Stimulated activated CD4-positive, alpha-beta T cell treated with anti-CD3 and anti-CD28 coated beads, Interleukin-4, amount 100 ng/mL, for 24 hours (primary cell): Measurements from ENCODE around the gene COPS2.

Source experiments
- DNase-seq: peaks from one replicate; pipeline ENCODE4 v3.0.0-alpha.2; 2020

COPS2 gene

DNA sequence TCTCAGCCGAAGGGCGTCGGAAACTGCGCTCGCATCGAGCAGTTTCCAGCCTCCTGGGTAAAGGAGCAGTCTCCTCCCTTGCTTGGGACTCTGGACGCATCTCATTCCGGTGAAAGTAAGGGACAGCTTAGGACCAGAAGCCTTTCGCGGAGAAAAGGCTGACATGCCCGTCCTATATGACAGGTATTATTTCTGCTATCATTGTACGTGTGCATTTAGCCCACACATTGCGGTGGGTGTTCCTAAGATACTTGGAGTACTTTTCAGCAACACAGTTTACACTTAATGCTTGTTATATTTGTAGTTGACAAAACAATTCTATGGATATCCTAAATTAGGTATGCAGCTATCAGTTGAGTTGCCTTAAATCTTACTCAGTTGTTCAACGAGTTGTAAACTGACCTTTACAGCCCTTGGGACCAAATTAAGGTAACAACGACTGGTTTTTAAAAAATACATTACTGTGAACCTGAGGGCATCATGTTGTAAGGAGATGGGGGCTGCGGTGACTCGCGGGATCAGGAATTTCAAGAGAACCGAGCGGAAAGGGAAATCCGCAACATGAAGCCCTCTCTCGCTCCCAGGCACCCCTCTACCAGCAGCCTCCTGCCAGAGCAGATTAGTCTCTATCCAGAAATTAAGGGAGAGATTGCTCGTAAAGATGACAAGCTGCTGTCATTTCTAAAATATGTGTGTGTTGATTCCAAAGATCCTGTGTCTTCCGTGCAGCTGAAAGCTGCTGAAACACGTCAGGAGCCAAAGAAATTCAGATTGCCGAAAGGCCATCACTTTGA, 632 bp upstream of the COPS2 start:
- no peak for DNase-seq

DNA sequence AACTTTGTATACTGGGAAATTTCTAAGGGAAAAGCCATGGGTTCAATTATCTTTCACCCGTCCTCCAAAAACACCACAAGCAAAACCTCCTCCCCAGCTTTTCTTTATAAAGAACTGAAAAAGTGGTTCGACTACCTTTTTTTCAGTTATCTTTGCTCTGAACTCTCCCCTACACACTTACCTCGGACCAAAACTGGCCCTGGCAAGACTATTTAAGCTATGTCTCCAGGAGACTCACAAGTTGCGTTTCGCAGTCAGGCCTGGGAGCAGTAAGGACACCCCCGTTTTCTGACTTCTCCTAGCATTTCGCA, 645 bp downstream of the COPS2 start:
- DNase-seq, result no peak

DNA sequence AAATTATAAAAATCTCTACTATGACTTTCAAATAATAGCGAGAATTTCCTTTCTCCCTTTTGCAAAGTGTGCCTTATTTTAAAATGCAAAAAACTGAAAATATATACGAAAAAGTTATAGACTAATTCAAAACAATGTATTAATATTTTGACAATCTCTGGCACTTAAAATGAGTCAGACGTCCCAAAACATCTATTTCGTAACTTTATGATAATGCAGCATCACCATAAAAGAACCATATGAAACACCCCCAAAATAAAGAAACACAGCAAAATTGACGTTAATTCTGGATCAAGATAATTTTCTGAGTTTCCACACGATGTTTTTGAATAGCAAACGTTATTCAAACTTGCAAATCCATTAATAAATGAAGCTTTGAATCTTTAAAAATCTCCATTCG, 1.0 kb downstream of the COPS2 start:
- no peak for DNase-seq

DNA sequence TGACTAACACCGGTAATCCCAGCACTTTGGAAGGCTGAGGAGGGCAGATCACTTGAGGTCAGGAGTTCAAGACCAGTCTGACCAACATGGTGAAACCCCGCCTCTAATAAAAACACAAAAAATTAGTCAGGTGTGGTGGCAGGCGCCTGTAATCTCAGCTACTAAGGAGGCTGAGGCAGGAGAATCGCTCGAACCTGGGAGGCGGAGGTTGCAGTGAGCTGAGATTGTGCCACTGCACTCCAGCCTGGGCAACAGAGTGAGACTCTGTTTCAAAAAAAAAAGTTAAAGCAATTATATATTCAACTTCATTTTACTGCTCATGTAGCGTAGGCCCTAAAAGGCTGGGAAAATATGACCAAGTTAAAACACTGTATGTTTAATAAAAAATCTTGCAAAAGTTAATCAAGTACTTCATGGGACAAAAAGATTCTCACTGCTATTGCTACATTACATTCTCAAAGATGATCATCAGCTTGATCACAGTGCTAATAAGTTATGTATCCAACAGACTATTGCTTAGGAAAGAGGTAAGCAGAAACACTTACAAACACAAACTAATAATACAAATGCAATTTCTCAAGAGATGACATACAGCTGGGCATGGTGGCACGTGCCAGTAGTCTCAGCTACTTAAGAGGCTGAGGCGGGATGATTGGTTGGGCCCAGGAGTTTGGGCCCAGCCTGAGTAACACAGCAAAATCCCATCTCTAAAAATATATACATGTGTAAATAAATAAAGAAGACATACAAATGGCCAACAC, 2.7 kb downstream of the COPS2 start:
- DNase-seq, result no peak

DNA sequence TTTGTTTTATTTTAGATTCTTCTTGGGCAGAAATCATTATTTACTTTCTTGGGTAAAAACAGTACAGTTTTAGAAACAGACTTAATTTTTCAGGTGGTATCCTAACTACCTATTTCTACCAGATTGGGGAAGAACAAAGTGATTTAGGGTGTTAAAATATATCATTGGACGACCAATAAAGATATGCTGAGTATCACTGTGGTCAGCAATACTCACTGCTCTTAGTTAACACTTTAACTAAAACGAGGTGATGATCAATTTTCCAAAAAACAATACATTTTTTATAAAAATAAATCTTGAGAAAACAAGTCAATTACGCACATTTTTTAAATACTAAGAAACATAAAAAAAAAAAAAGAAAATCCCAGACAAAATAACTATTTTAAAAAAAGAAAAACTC, 3.6 kb downstream of the COPS2 start:
- DNase-seq, result no peak

DNA sequence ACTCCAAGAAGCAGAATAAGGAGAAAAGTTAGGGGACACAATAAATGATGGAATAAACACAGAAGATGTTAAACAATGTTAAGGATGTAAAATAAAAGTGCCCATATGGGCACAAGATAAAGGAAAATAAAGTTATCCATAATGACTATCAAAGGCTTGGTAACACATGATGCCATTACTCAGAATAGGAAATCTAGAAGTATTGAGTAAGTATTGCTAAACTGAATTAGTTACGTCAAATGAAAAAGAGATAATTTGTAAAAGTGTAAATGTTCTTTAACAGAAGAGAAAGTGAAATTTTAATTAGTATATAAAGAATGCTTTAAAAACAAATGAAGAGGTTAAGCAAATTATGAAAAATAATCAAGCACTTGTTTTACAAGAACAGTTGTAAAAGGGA, 6.7 kb downstream of the COPS2 start:
- DNase-seq, result no peak

DNA sequence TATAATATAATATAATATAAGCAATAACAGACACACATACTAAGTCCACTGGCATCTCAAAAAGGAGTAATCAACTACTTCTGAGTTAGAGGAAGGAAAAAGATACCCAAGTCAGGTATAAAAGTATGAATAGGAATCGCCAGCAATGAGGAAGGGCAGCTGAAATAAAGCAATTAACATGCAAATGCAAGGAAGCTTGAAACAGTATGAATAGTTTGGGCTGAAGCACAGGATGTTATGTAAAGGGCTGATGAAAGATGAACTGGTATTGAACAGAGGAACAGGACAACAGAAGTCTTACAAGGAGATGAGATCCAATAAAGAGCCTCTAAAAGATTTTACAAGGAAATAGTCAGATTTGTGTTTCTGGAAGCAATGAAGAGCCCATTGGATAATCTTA, 7.1 kb downstream of the COPS2 start:
- no peak for DNase-seq

DNA sequence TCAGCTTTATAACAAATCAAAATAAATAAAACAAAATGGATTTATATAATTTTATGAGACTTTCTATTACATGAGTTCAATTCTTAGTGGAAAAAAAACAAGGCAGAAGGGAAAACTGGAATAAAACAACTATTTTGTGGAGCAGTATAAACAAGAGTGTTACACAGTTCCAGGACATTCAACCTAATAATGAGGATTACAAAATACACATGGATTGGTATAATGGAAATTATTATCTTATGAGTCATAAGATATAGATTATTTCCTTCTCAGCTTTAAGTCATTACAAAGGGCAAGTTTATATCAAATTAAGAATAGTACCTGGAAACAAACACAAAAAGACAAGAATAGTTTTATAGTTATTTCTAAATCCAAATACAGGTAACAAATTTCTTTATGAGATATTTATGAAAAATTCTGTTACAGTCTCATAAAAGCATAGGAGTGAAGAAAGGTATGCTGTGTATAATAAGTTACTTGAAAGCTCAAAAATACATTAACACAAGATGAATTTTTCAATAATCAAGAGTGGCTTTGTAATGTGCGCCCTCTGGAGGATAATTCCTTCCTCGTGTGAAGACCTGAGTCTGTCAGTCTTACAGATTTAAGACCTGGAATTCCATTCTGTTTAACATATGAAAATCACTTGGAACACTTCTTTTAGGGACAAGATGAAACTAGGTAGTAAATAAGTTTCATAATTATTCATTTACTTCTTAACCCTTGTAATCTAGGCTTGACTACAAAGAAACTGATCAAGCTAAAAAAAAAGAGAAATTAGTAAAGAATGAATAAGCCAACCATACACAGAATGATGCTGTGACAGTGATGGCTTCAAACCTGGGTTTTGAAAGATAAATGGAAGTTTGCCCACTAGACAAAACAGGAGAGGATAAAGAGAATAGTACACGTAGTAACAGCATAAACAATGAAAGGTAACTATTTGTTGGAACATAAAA, 9.5 kb downstream of the COPS2 start:
- DNase-seq, result peak; percentile 36

DNA sequence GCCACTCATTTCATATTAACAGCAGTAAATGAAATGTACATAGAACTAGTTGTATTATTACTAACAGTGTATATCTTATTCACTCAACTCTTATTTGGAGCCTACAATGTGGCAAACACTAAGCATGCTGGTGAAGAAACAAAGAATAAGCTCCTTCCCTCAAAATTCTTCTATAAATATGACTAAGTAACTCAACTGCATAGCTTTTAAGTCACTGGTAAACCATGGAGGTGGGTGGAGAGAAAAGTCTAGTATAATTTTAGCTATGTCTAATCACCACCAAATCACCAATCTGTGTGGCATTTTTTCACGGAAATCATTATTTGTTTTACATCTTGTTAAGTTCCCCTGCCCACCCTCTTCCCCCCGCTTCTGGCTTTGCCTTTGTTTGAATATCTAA, 17.5 kb downstream of the COPS2 start:
- DNase-seq, result no peak

DNA sequence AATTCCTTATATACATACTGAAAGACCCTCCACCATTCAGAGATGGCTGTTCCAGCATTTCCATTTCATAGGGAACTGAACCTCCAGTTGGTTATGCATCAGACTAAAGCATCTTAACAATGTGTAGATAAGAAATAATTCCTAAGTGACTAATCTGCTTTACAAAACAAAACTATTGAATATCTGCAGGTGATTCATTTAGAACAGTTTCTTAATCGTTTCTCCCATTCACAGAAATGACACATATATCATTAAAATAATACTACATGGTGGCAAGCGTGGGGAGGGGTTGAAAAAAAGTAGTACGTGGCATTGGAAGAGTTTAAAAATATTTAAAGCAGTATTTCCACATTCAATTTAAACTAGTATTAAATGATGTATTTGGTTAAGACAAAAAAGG, 19.5 kb downstream of the COPS2 start:
- no peak for DNase-seq

DNA sequence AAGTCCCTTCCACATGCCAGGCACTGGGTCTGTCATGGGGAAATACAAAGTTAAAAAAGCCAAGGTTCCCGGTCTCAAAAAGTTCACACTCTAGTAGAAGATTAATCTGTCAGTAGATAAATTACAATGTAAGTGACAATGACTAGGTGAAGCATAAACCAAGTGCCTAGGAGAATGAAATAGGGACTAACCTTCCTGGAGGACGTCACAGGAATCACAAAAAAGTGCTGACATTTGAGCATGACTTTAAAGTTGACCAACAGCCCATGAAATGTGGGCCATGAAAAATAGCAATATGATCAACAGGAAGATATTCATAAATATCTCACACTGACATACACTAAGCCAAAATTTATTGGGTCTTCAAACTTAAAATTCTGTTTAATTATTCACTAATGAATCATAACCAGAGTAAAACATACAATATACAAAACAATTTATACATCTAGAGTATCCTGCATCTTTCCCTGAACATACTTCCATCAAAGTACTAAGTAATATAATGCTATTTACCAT, 20.0 kb downstream of the COPS2 start:
- no peak for DNase-seq

DNA sequence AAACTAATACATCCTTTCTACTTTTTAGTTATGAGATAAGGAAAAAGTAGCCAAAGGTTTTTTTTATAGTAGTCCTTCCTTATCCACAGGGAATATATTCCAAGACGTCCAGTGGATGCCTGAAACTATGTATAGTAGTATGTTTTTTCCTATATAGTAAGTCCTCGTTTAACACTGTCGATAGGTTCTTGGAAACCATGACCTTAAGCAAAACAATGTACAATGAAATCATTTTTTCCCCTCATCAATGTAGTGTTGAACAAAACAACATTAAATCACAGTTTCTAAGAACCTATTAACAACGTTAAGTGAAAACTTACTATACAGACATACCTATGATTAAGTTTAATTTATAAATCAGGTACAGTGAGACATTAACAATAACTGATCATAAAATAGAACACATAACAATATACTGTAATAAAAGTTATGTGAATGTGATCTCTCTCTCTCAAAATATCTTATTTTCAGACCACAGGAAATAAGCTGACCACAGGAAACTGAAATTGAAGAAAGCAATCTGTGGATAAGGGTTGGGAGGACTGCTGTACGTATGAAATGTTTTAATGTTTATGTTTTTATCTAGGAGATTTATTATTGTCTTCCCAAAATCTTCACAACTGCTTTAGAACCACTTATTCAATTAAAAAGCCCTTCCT, 20.6 kb downstream of the COPS2 start:
- DNase-seq, result no peak

DNA sequence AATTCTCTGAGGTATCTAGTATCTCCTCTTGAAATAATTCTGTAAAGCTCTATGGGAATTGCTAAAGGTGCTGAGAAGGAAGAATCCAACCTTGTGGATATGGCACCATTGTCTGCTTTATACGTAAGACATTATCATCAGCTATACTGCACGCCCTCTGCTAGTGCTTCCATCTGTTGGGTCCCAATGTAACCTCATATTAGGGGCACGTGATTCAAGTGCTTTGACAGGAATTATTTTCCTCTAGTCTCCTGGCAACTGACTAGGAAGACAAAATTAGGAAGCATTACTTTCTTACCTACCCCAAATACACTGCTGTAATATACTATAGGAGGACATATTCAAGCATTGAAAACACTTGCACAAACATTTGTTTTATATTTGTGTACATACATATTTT, 24.0 kb downstream of the COPS2 start:
- DNase-seq, result no peak

DNA sequence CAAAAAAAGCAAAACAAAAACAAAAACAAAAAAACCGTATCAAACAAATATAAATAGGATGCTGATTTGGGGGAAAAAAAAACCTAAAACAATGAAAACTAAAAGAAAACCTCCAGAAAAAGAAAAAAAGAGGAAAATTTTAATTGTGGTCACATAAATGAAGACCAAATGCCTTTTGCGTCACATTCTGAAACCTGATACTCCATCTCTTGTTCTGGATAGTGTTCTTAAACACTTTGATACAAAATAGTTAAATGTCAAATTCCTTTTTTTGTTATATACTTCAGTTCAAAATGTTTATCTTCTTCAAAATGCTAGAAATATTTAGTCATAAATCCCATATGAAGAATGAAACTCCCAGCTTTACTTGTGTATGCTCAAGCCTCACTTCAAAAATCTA, 31.0 kb downstream of the COPS2 start:
- no peak for DNase-seq

DNA sequence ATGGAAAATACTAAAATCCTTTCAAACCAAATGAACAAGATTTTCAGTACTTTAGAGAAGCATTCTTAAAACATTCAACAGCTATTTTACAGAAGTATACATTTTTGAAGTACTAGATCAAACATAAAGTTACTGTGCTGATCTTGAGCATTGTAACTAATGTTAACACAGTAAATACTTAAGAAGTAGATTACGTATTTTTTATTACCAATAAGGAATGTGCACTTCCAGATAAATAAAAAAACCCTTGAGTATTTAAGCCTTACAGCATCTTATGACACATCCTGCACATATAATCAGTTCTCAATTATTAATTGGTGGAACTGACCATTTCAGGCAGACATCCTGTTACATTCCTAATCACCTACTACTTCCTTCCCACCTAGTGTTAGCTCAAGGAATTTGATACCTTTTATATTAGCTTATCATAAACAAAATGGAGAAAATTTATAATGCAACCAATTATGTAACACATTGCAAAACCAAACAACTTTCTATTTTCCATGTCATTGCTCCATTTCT, 32.8 kb downstream of the COPS2 start:
- no peak for DNase-seq

DNA sequence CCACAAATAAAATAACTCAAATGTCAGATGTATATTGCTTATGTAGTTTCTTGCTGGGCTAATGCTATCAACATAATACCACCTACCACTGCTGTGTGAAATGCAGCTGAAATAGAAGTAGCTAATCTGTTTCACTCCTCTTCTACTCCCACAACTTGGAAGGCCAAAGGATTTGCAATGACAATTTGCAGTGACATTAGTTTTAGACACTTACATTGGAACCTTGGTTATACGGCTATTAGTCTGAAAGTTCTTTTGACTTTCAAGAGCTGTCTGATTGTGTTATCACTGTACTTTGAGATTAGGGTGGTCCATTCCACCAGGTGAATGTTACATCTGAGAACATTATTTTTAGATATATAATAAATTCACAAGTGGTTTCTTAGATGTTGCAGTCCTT, 33.5 kb downstream of the COPS2 start:
- DNase-seq, result no peak

DNA sequence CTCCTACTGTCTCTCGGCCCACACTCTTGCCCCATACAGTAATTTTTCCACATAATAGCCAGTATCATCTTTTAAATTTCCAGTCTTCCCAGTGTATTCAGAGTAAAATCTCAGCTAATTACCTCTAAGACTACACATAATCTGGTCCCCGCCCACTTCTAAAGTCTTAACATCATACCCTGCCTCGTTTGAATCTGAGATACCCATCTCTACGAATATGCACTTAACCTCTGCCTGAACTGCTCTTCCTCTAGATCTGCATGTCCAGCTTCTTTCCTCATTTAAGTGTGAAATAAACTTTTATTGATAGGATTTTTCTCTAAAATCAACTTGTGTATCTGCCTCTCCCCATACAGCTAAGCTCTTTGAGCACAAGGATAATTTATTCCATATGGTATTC, 34.6 kb downstream of the COPS2 start:
- DNase-seq, result no peak

DNA sequence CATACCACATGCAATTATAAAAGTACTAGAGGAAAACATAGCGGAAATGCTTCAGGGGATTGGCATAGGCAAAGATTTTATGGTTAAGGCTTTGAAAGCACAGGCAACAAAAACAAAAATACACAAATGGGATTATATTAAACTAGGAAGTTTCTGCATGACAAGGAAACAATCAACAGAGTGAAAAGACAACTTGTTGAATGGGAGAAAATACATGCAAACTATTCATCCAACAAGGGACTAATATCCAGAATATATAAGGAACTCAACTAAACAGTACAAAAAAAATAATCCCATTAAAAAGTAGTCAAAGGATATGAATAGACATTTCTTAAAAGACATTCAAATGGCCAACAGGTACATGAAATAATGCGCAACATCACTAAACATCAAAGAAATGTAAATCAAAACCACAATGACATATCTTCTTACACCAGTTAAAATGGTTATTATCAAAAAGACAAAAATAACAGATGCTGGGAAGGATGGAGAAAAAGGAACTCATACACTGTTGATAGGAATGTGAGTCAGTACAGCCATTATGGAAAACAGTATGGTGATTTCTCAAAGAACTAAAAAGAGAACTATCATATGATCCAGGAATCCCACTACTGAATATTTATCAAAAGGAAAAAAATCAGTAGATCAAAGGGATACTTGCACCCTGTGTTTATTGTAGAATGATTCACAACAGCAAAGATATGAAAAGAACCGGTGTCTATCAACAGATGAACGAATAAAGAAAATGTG, 39.1 kb downstream of the COPS2 start:
- no peak for DNase-seq

DNA sequence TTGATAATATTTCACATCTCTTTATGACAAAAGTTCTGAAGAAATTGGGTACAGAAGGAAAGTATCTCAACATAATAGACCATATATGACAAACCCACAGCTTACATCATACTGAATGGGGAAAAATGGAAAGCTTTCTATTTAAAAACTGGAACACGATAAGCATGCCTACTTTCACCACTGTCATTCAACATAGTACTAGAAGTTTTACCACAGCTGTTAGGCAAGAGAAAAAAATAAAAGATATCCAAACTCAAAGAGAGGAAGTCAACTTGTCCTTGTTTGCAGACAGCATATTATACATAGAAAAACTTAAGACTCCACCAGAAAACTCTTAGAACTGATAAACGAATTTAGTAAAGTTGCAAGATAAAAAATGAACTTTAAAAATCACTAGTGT, 40.3 kb downstream of the COPS2 start:
- DNase-seq, result no peak

DNA sequence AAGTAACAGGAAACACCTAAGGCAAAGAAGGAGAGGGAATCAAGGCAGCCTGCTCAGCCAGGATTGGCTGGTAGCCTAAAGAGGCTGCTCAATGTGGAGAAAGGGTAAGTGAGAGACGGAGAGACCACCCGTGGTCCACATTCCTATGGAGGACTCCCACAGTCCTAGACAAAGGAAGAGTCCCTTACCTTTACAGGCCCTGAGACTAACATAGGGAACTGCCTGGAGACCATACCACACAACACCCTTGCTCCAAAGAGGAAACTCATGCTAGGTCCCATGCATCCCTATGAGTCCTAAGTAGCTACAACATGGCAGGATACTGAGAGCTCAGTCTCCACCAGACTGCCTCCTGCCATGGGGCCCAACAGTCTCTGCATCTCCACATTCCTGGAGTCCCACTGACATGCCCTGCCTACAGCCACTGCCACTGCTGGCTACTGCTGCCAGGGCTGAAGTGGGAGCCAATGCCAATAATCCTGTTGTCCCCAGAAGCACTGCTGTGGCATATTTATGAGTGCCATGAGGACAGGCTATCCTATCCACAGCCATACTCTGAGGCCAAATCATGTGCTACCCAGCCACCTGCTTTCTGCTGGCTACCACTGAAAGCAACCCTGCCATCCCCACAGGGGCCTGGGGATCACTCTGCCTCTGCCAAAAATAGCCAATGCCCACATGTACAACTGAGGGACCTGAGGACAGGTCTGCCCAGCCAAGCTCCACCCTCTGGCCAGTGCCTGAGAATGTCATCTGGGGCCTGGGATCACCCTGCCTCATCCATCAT, 45.0 kb downstream of the COPS2 start:
- no peak for DNase-seq

DNA sequence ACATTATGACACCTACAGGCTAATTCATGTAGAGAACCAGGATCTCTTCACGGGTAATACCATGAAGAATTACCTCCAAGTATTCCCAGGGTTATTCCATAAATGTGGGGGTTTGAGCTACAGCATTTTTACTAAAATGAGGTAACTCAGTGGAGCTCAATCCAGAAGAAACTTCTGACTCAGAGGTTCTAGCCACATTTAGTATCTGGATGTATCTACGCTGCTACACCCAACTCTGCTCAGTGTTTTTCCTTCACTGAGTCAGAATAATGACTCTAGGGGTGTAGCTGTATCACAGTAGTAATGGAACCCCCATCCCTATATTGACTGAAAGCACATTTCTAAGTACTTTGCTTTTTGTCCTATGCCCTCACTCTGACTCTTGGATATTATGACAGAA, 52.4 kb downstream of the COPS2 start:
- DNase-seq, result no peak
